ENCODE data around the gene AOX1. TPM values are rescaled to one million over a fixed set of nuclear protein-coding genes. Genes with fewer than 3 reads are reported as not detected.
A peak's percentile ranks its signal among the peaks of the same experiment; 100 is the strongest.

Gene AOX1
- total RNA-seq, 1 experiment from 2014 or later: 0.71 TPM

- no peaks in the 10 kb centered on the region for H3K9me2 ChIP-seq (ENCODE audit: insufficient read depth)
- H3K79me2 ChIP-seq (ENCODE audit: insufficient read depth, low read length): no peaks in the 10 kb centered on the region
- no peaks in the 10 kb centered on the region for H4K20me1 ChIP-seq (ENCODE audit: insufficient read depth)
- no peak for DNase-seq (ENCODE audit: low read depth, low spot score)
- CTCF ChIA-PET: no interaction called here
- peak; percentile 48 for TF ChIP-seq CEBPB (IDR thresholded peaks at IDR 0.05; ENCODE audit: low read depth)
- no peak for TF ChIP-seq POLR2A (IDR thresholded peaks at IDR 0.05; ENCODE audit: borderline replicate concordance, extremely low read depth, insufficient read depth, insufficient read length)
- no peak overlapping the region for H3K9ac ChIP-seq (ENCODE audit: low read length)
- peak overlapping the region; percentile 26; the same call in 1 of the 2 replicates for H3K4me2 ChIP-seq (ENCODE audit: low read length)
- H3K9me3 ChIP-seq (ENCODE audit: control insufficient read depth in 1 of 2, insufficient read depth in 1 of 2, low read depth in 1 of 2, low read length in 2 of 2): no peaks in the 10 kb centered on the region
- ATAC-seq: no peak
- H3K36me3 ChIP-seq (ENCODE audit: control insufficient read depth in 1 of 2, insufficient read depth in 2 of 2, low read length in 2 of 2): no peaks in the 10 kb centered on the region
- no TSS peak for BruUV-seq (replicated peaks)
- intact Hi-C loops (cut with micrococcal nuclease): no loop called here
- POLR2A ChIA-PET: no interaction called here
- no peaks in the 10 kb centered on the region for H3K27me3 ChIP-seq (ENCODE audit: insufficient read depth, low read length)
- RAD21 ChIA-PET (ENCODE audit: low non-redundant PET in 1 of 2, low total read pairs in 2 of 2, uncharacterized antibody in 2 of 2, unreplicated experiment in 2 of 2): no interaction called here
- peak overlapping the region; percentile 34 for H2AFZ ChIP-seq (ENCODE audit: low read depth, low read length, poor library complexity, severe bottlenecking)
- H3K4me1 ChIP-seq (ENCODE audit: control insufficient read depth in 1 of 2, insufficient read depth in 2 of 2, low read length in 2 of 2): peaks cover 0 to 18% of the 10 kb centered on the region in 2 experiments; a peak in 3 of 4 replicates
- H3K4me3 ChIP-seq (replicated peaks in 1 of 2; ENCODE audit: low read depth in 1 of 2, low read length in 2 of 2): no peak overlapping the region
- no peak overlapping the region for H3K27ac ChIP-seq (ENCODE audit: low read depth, low read length)
Measured at GRCh38 chr2:200603972-200604371, 18.2 kb downstream of the AOX1 start.

GRCh38 chr2:200604571-200605255 lies 18.9 kb downstream of the AOX1 start:
- Histone ChIP-seq H3K4me1 (ENCODE audit: control insufficient read depth in 1 of 2, insufficient read depth in 2 of 2, low read length in 2 of 2) (peaks cover 2 to 25% of the 10 kb centered on the region in 2 experiments), H2AFZ (ENCODE audit: low read depth, low read length, poor library complexity, severe bottlenecking) (no peak overlapping the region), H3K79me2 (ENCODE audit: insufficient read depth, low read length) (no peaks in the 10 kb centered on the region), H3K9ac (ENCODE audit: low read length) (no peak overlapping the region), H3K27me3 (ENCODE audit: insufficient read depth, low read length) (no peaks in the 10 kb centered on the region), H4K20me1 (ENCODE audit: insufficient read depth) (no peaks in the 10 kb centered on the region), H3K27ac (ENCODE audit: low read depth, low read length) (no peak overlapping the region), H3K9me3 (ENCODE audit: control insufficient read depth in 1 of 2, insufficient read depth in 1 of 2, low read depth in 1 of 2, low read length in 2 of 2) (no peaks in the 10 kb centered on the region), H3K4me2 (ENCODE audit: low read length) (no peak overlapping the region), H3K36me3 (ENCODE audit: control insufficient read depth in 1 of 2, insufficient read depth in 2 of 2, low read length in 2 of 2) (no peaks in the 10 kb centered on the region), H3K4me3 (replicated peaks in 1 of 2; ENCODE audit: low read depth in 1 of 2, low read length in 2 of 2) (no peak overlapping the region), H3K9me2 (ENCODE audit: insufficient read depth) (no peaks in the 10 kb centered on the region)
- DNase-seq (ENCODE audit: low read depth, low spot score) (no peak), ATAC-seq (no peak)
- TF ChIP-seq JUND (IDR thresholded peaks at IDR 0.05) (no peak), TCF7L2 (IDR thresholded peaks at IDR 0.05; ENCODE audit: borderline replicate concordance, extremely low read depth, insufficient read depth, insufficient read length) (no peak), ZFX (IDR thresholded peaks at IDR 0.05) (no peak), RAD21 (IDR thresholded peaks at IDR 0.05; ENCODE audit: low read depth) (no peak), EGR1 (IDR thresholded peaks at IDR 0.05; ENCODE audit: low read depth) (no peak), POLR2AphosphoS5 (IDR thresholded peaks at IDR 0.05; ENCODE audit: low read depth, low read length) (no peak), REST (IDR thresholded peaks at IDR 0.05; ENCODE audit: low read depth) (no peak)
- ChIA-PET RAD21 (ENCODE audit: low non-redundant PET in 1 of 2, low total read pairs in 2 of 2, uncharacterized antibody in 2 of 2, unreplicated experiment in 2 of 2) (no interaction called here), POLR2A (no interaction called here), CTCF (no interaction called here)
- intact Hi-C loops (cut with micrococcal nuclease): no loop called here
- no TSS peak for BruUV-seq (replicated peaks)
